Measurements from ENCODE around the gene RAB3B. TPM values are rescaled to one million over a fixed set of nuclear protein-coding genes. Genes with fewer than 3 reads are reported as not detected.

RAB3B gene
- total and polyA plus RNA-seq, 2 donors (not counting 1 experiment from before 2014, with no cell fraction given) = 36.5 to 51.6 TPM

DNA sequence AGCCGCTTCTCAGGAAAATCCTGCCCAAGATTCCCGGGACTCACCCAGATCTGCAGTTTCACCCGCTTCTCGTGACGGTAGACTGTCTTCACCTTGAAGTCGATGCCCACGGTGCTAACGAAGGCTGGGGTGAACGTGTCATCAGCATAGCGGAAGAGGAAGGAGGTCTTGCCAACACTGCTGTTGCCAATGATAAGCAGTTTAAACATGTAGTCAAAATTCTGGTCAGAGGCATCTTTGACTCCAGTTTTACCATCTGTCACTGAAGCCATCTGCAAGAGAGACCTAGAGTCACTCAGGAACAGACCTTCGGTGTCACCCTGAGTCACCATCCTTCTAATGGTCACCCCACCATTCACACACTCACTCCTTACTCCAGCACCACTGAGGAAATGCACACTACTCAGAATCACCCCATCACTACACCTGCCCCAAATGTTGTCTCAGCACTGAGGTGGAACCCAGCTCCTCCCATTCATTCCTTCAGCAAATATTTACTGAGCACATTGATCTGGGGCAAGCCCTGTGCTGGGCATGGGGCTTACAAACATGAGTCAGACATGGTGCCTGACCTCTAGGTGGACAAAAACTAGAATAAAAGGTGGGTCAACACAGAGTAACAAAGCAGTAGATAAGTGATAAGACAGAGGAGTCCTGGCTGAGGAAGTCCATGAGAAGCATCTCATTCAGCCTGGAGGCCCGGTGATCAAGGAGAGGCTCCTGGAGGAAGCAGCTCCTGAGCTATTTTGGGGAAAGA lies 13.5 kb downstream of the RAB3B start:
- Histone ChIP-seq H3K79me2 (ENCODE audit: control insufficient read depth, insufficient read depth, low read length) (peaks cover 14% of the 10 kb centered on the region), H2AFZ (ENCODE audit: low read length) (no peak overlapping the region), H3K9me3 (ENCODE audit: control insufficient read depth, insufficient read depth, low read depth, low read length) (no peaks in the 10 kb centered on the region), H3K9ac (ENCODE audit: insufficient read depth, low read length) (no peak overlapping the region), H3K4me1 (ENCODE audit: control insufficient read depth, extremely low read depth, insufficient read depth, low read length) (peaks cover 8% of the 10 kb centered on the region), H3K36me3 (ENCODE audit: control insufficient read depth, insufficient read depth, low read length) (peaks cover 9% of the 10 kb centered on the region), H3K4me3 (replicated peaks in 1 of 4; ENCODE audit: control extremely low read depth in 1 of 4, insufficient read depth in 1 of 4, low read depth in 3 of 4, low read length in 4 of 4) (no peak overlapping the region), H3K27me3 (ENCODE audit: control insufficient read depth, insufficient read depth, low read length) (no peaks in the 10 kb centered on the region), H3K4me2 (ENCODE audit: extremely low read depth, insufficient read depth, low read length) (no peak overlapping the region), H3K27ac (ENCODE audit: insufficient read depth, low read length) (no peak overlapping the region), H4K20me1 (ENCODE audit: control insufficient read depth, extremely low read depth, insufficient read depth, low read length) (no peaks in the 10 kb centered on the region)
- TF ChIP-seq EZH2 (IDR thresholded peaks at IDR 0.05; ENCODE audit: low read length, missing control alignments) = no peak
- TF ChIP-seq, protein P1, sequence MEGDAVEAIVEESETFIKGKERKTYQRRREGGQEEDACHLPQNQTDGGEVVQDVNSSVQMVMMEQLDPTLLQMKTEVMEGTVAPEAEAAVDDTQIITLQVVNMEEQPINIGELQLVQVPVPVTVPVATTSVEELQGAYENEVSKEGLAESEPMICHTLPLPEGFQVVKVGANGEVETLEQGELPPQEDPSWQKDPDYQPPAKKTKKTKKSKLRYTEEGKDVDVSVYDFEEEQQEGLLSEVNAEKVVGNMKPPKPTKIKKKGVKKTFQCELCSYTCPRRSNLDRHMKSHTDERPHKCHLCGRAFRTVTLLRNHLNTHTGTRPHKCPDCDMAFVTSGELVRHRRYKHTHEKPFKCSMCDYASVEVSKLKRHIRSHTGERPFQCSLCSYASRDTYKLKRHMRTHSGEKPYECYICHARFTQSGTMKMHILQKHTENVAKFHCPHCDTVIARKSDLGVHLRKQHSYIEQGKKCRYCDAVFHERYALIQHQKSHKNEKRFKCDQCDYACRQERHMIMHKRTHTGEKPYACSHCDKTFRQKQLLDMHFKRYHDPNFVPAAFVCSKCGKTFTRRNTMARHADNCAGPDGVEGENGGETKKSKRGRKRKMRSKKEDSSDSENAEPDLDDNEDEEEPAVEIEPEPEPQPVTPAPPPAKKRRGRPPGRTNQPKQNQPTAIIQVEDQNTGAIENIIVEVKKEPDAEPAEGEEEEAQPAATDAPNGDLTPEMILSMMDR (conservative IDR thresholded peaks at IDR 0.05 in 1 of 2, IDR thresholded peaks at IDR 0.05 in 1 of 2; ENCODE audit: low read depth in 1 of 2, low read length in 2 of 2) = no peak
- no peak for DNase-seq (ENCODE audit: low read depth in 2 of 2)

DNA sequence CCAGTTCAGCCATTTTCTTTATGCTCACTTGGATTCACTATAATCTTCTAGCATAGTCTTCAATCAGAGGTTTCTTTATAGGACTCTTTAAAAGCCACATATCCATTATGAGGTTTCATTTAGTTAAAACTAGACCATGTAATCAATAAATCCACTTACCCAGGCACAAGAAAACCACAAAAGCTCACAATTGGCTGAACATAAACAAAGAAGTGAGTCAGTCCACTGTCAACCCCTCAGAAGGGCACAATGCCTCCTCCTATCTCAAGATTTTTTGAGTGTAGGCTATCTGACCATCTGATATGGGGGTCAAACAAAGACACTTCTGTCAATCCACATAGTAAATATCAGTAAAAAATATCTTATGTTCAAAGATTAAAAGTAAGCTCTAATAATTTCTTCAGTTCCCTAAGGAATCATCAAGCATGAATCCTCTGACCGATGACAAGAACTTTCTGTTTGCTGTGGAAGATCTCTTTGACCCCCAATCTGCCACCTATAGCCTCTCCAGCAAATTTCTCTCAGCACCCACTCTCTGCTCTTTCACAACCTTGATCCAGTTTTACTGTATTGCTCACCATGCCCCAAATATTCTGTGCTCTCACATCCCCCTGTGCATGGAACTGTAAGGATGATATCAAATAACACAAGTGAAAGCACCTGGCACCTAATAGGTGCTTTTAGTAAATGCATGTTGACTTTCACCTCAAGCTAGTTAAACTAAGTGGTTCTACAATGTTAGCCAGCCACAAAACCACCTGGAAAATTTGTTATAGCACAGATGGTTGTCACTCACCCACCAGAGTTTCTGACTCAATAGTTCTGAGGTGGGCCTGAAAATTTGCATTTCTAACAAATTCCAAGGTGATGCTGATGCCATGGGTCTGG lies 16.7 kb downstream of the RAB3B start:
- H3K79me2 ChIP-seq (ENCODE audit: control insufficient read depth, insufficient read depth, low read length) = peaks cover 13% of the 10 kb centered on the region
- no peak overlapping the region for H3K4me2 ChIP-seq (ENCODE audit: extremely low read depth, insufficient read depth, low read length)

More for the DNA sequence above, 16.7 kb downstream of the RAB3B start:
- Histone ChIP-seq H3K9me3 (ENCODE audit: control insufficient read depth, insufficient read depth, low read depth, low read length) (no peaks in the 10 kb centered on the region), H3K4me1 (ENCODE audit: control insufficient read depth, extremely low read depth, insufficient read depth, low read length) (peaks cover 22% of the 10 kb centered on the region), H3K9ac (ENCODE audit: insufficient read depth, low read length) (no peak overlapping the region), H3K27me3 (ENCODE audit: control insufficient read depth, insufficient read depth, low read length) (no peaks in the 10 kb centered on the region), H3K36me3 (ENCODE audit: control insufficient read depth, insufficient read depth, low read length) (peaks cover 10% of the 10 kb centered on the region), H4K20me1 (ENCODE audit: control insufficient read depth, extremely low read depth, insufficient read depth, low read length) (no peaks in the 10 kb centered on the region), H3K27ac (ENCODE audit: insufficient read depth, low read length) (no peak overlapping the region), H3K4me3 (replicated peaks in 1 of 4; ENCODE audit: control extremely low read depth in 1 of 4, insufficient read depth in 1 of 4, low read depth in 3 of 4, low read length in 4 of 4) (no peak overlapping the region), H2AFZ (ENCODE audit: low read length) (no peak overlapping the region)
- peak; percentile 32 to 47 for DNase-seq (ENCODE audit: low read depth in 2 of 2)
- no peak for TF ChIP-seq EZH2 (IDR thresholded peaks at IDR 0.05; ENCODE audit: low read length, missing control alignments)
- TF ChIP-seq, protein P1 (conservative IDR thresholded peaks at IDR 0.05 in 1 of 2, IDR thresholded peaks at IDR 0.05 in 1 of 2; ENCODE audit: low read depth in 1 of 2, low read length in 2 of 2) = no peak
